Measurements from ENCODE around the gene ERAP2. TPM values are rescaled to one million over a fixed set of nuclear protein-coding genes. Genes with fewer than 3 reads are reported as not detected.

ERAP2 gene
- total RNA-seq: 11.3 TPM
- polyA plus RNA-seq: 51.5 TPM
- long read RNA-seq, donor 1: 0 reads
- long read RNA-seq, donor 2: 0 reads
- long read RNA-seq, donor 3, full-length matches to known transcripts: 4 of 45 reads
- long read RNA-seq, donor 3, partial matches to known transcripts: 41 of 45 reads
- long read RNA-seq, donor 3, other reads (novel, unspliced or antisense): 0 of 45 reads
- long read RNA-seq, donor 4, full-length matches to known transcripts: 1 of 21 reads
- long read RNA-seq, donor 4, partial matches to known transcripts: 20 of 21 reads
- long read RNA-seq, donor 4, other reads (novel, unspliced or antisense): 0 of 21 reads
- long read RNA-seq, donor 5: 0 reads
- long read RNA-seq, donor 6, full-length matches to known transcripts: 2 of 18 reads
- long read RNA-seq, donor 6, partial matches to known transcripts: 16 of 18 reads
- long read RNA-seq, donor 6, other reads (novel, unspliced or antisense): 0 of 18 reads
- long read RNA-seq, donor 7, full-length matches to known transcripts: 10 of 10 reads
- long read RNA-seq, donor 7, partial matches to known transcripts: 0 of 10 reads
- long read RNA-seq, donor 7, other reads (novel, unspliced or antisense): 0 of 10 reads
- long read RNA-seq, donor 8, full-length matches to known transcripts: 3 of 14 reads
- long read RNA-seq, donor 8, partial matches to known transcripts: 11 of 14 reads
- long read RNA-seq, donor 8, other reads (novel, unspliced or antisense): 0 of 14 reads
- long read RNA-seq, donor 9, partial matches to known transcripts: 0 of 1 reads
- long read RNA-seq, donor 9, other reads (novel, unspliced or antisense): 0 of 1 reads
- long read RNA-seq, donor 10, full-length matches to known transcripts: 2 of 2 reads
- long read RNA-seq, donor 10, partial matches to known transcripts: 0 of 2 reads
- long read RNA-seq, donor 10, other reads (novel, unspliced or antisense): 0 of 2 reads

DNA sequence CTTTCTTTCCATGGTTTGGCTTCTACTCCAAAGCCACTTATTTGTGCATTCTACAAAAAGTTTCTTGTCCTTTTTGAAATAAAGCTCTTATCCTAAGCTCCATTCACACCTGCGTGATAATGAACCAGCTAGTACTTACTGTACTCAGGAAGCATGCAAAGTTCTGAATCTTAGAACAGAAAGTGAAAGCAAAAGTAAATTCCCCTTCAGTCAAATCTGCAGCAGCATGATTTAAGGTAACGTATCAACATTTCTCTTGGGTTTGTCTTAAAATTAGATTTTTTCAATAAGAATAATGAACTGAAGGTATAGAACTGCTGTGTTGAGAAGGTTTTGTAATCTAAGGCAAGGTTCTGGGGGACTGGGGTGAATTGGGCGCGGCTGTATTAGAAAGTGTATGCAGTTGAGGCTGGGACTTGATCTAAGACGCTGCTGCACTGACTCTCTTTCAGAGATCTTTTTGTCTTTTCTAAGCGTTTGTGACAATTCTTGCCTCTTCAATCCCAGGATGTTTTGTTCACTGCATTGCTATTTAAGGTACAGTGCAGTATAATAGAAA, at the start of gene ERAP2:
Gene ERAP2, plus strand, starts transcription at position 209 of the 559 bp plus-strand sequence. CDS start 3,186 bp downstream, outside the sequence.
- H3K36me3 ChIP-seq (ENCODE audit: control insufficient read depth in 2 of 2, insufficient read depth in 2 of 2, low read length in 1 of 2): peaks cover 9 to 21% of the 10 kb centered on the region in 2 donors
- peak within 1 kb of the TSS; percentile 86 to 94 for H3K4me3 ChIP-seq (ENCODE audit: low read length in 2 of 2)
- peak within 1 kb of the TSS; percentile 96 to 97 for H3K27ac ChIP-seq (ENCODE audit: low read depth in 1 of 2, low read length in 1 of 2)
- under 1% methylated on average over 6 of the region's 6 CpGs for WGBS
- H3K9me3 ChIP-seq (ENCODE audit: control insufficient read depth in 2 of 2, insufficient read depth in 1 of 2, low read length in 1 of 2): no peaks in the 10 kb centered on the region
- peaks cover 19 to 30% of the 10 kb centered on the region in 2 donors for H3K4me1 ChIP-seq (ENCODE audit: control insufficient read depth in 2 of 2, insufficient read depth in 2 of 2, low read length in 2 of 2)
- peak; percentile 51 to 90 (median 71) for DNase-seq (ENCODE audit: low read depth in 6 of 9, low spot score in 9 of 9)
- H3K27me3 ChIP-seq (ENCODE audit: control insufficient read depth in 2 of 2, insufficient read depth in 1 of 2, low read length in 1 of 2): no peaks in the 10 kb centered on the region

DNA sequence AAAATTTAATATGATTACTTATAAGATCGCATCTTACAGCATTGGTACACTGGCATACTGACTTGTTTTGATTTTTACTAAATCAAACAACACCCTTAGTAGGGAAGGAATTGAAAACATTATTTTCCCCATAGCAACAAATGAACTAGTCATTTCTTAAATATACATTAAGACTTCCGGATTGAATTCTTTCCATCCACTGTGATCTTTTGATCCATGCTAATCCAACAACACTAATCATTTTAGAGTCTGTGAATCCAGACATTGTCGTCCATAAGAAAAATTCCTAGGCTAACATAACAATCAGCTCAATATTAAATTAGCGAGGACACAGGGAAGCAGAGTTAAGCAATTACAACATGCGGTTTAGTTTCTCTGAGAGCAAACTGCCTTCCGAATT, 47.0 kb upstream of the ERAP2 start:
- Histone ChIP-seq H3K27ac (ENCODE audit: low read depth in 1 of 2, low read length in 1 of 2) (no peak overlapping the region), H3K4me1 (ENCODE audit: control insufficient read depth in 2 of 2, insufficient read depth in 2 of 2, low read length in 2 of 2) (peaks cover 0 to 3% of the 10 kb centered on the region in 2 donors), H3K9me3 (ENCODE audit: control insufficient read depth in 2 of 2, insufficient read depth in 1 of 2, low read length in 1 of 2) (no peaks in the 10 kb centered on the region), H3K27me3 (ENCODE audit: control insufficient read depth in 2 of 2, insufficient read depth in 1 of 2, low read length in 1 of 2) (no peaks in the 10 kb centered on the region), H3K36me3 (ENCODE audit: control insufficient read depth in 2 of 2, insufficient read depth in 2 of 2, low read length in 1 of 2) (no peaks in the 10 kb centered on the region), H3K4me3 (ENCODE audit: low read length in 2 of 2) (no peak overlapping the region)
- no peak for DNase-seq (ENCODE audit: low read depth in 6 of 9, low spot score in 9 of 9)
- 99% methylated on average over 6 of the region's 6 CpGs for WGBS

- WGBS: 94% methylated on average over 3 of the region's 3 CpGs
- Histone ChIP-seq H3K4me1 (ENCODE audit: control insufficient read depth in 2 of 2, insufficient read depth in 2 of 2, low read length in 2 of 2) (peaks cover 4 to 8% of the 10 kb centered on the region in 2 donors), H3K27ac (ENCODE audit: low read depth in 1 of 2, low read length in 1 of 2) (no peak overlapping the region), H3K36me3 (ENCODE audit: control insufficient read depth in 2 of 2, insufficient read depth in 2 of 2, low read length in 1 of 2) (no peaks in the 10 kb centered on the region), H3K4me3 (ENCODE audit: low read length in 2 of 2) (no peak overlapping the region), H3K9me3 (ENCODE audit: control insufficient read depth in 2 of 2, insufficient read depth in 1 of 2, low read length in 1 of 2) (no peaks in the 10 kb centered on the region), H3K27me3 (ENCODE audit: control insufficient read depth in 2 of 2, insufficient read depth in 1 of 2, low read length in 1 of 2) (no peaks in the 10 kb centered on the region)
- no peak for DNase-seq (ENCODE audit: low read depth in 6 of 9, low spot score in 9 of 9)
These were observed 42.3 kb upstream of the ERAP2 start for GRCh38 chr5:96834016-96834415.

GRCh38 chr5:96835791-96836191, 40.5 kb upstream of the ERAP2 start:
- WGBS: 46% methylated on average over 2 of the region's 2 CpGs
- no peaks in the 10 kb centered on the region for H3K9me3 ChIP-seq (ENCODE audit: control insufficient read depth in 2 of 2, insufficient read depth in 1 of 2, low read length in 1 of 2)
- H3K4me3 ChIP-seq (ENCODE audit: low read length in 2 of 2): no peak overlapping the region
- H3K4me1 ChIP-seq (ENCODE audit: control insufficient read depth in 2 of 2, insufficient read depth in 2 of 2, low read length in 2 of 2): peaks cover 4 to 11% of the 10 kb centered on the region in 2 donors
- H3K27me3 ChIP-seq (ENCODE audit: control insufficient read depth in 2 of 2, insufficient read depth in 1 of 2, low read length in 1 of 2): no peaks in the 10 kb centered on the region
- no peaks in the 10 kb centered on the region for H3K36me3 ChIP-seq (ENCODE audit: control insufficient read depth in 2 of 2, insufficient read depth in 2 of 2, low read length in 1 of 2)
- H3K27ac ChIP-seq (ENCODE audit: low read depth in 1 of 2, low read length in 1 of 2): no peak overlapping the region
- peak in 1 of 9 donors; percentile 51 for DNase-seq (ENCODE audit: low read depth in 6 of 9, low spot score in 9 of 9)

DNA sequence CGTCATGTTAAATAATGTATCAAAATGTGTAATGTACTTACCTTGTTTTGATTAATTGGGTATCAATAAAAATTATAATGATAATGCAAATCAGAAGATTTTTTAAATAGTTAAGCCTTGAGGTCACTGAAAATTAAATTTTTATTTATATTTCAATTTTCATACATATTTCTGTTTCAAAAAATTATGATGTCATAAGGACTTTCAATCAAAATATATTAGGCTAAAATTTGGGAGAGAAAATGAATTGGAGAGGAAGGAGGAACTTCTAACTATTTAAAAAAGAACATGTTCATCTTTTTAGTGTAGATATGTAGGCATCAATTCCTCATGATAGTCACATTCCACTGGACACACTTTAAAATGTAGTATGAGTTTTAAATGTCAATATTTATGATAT, 39.5 kb upstream of the ERAP2 start:
- Histone ChIP-seq H3K4me3 (ENCODE audit: low read length in 2 of 2) (no peak overlapping the region), H3K27me3 (ENCODE audit: control insufficient read depth in 2 of 2, insufficient read depth in 1 of 2, low read length in 1 of 2) (no peaks in the 10 kb centered on the region), H3K36me3 (ENCODE audit: control insufficient read depth in 2 of 2, insufficient read depth in 2 of 2, low read length in 1 of 2) (no peaks in the 10 kb centered on the region), H3K27ac (ENCODE audit: low read depth in 1 of 2, low read length in 1 of 2) (no peak overlapping the region), H3K9me3 (ENCODE audit: control insufficient read depth in 2 of 2, insufficient read depth in 1 of 2, low read length in 1 of 2) (no peaks in the 10 kb centered on the region), H3K4me1 (ENCODE audit: control insufficient read depth in 2 of 2, insufficient read depth in 2 of 2, low read length in 2 of 2) (peaks cover 4 to 11% of the 10 kb centered on the region in 2 donors)
- 99% methylated on average over 1 of the region's 1 CpG for WGBS
- DNase-seq (ENCODE audit: low read depth in 6 of 9, low spot score in 9 of 9): no peak

- H3K9me3 ChIP-seq (ENCODE audit: control insufficient read depth in 2 of 2, insufficient read depth in 1 of 2, low read length in 1 of 2): no peaks in the 10 kb centered on the region
- 91% methylated on average over 14 of the region's 14 CpGs for WGBS
These were observed 39.0 kb upstream of the ERAP2 start for GRCh38 chr5:96837303-96837702.

GRCh38 chr5:96838201-96839070, 37.9 kb upstream of the ERAP2 start:
- no peaks in the 10 kb centered on the region for H3K27me3 ChIP-seq (ENCODE audit: control insufficient read depth in 2 of 2, insufficient read depth in 1 of 2, low read length in 1 of 2)
- H3K4me3 ChIP-seq (ENCODE audit: low read length in 2 of 2): no peak overlapping the region
- H3K27ac ChIP-seq (ENCODE audit: low read depth in 1 of 2, low read length in 1 of 2): no peak overlapping the region
- no peaks in the 10 kb centered on the region for H3K36me3 ChIP-seq (ENCODE audit: control insufficient read depth in 2 of 2, insufficient read depth in 2 of 2, low read length in 1 of 2)
- DNase-seq (ENCODE audit: low read depth in 6 of 9, low spot score in 9 of 9): no peak
- 94% methylated on average over 2 of the region's 2 CpGs for WGBS
- peaks cover 4 to 11% of the 10 kb centered on the region in 2 donors for H3K4me1 ChIP-seq (ENCODE audit: control insufficient read depth in 2 of 2, insufficient read depth in 2 of 2, low read length in 2 of 2)
- H3K9me3 ChIP-seq (ENCODE audit: control insufficient read depth in 2 of 2, insufficient read depth in 1 of 2, low read length in 1 of 2): no peaks in the 10 kb centered on the region

More at GRCh38 chr5:96837303-96837702, 39.0 kb upstream of the ERAP2 start:
- no peak for DNase-seq (ENCODE audit: low read depth in 6 of 9, low spot score in 9 of 9)
- Histone ChIP-seq H3K4me1 (ENCODE audit: control insufficient read depth in 2 of 2, insufficient read depth in 2 of 2, low read length in 2 of 2) (peaks cover 4 to 11% of the 10 kb centered on the region in 2 donors), H3K4me3 (ENCODE audit: low read length in 2 of 2) (no peak overlapping the region), H3K27me3 (ENCODE audit: control insufficient read depth in 2 of 2, insufficient read depth in 1 of 2, low read length in 1 of 2) (no peaks in the 10 kb centered on the region), H3K27ac (ENCODE audit: low read depth in 1 of 2, low read length in 1 of 2) (no peak overlapping the region), H3K36me3 (ENCODE audit: control insufficient read depth in 2 of 2, insufficient read depth in 2 of 2, low read length in 1 of 2) (no peaks in the 10 kb centered on the region)

DNA sequence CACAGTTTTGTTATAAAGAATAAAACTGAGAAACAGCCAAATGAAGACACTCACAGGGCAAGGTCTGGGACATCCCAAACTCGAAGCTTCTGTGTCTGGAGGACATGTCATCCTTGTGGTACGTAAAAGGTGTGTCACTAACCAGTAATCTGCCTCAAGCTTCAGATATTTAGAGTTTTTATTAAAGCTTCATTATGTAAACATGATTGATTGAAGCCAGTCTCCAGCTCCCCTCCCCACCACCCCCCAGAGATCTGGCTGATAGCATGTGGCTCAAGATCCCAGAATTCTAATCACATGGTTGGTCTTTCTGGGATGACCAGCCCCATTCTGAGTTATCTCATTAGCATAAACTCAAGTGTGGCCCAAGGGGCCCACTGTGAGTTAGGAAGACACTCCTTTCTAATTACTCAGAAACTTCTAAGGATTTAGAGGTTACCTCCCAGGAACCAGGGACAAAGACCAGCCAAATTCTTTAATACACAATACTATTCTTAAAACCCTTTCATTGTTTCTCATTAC, 37.2 kb upstream of the ERAP2 start:
- DNase-seq (ENCODE audit: low read depth in 6 of 9, low spot score in 9 of 9): no peak
- WGBS: 98% methylated on average over 2 of the region's 2 CpGs
- peaks cover 4 to 11% of the 10 kb centered on the region in 2 donors for H3K4me1 ChIP-seq (ENCODE audit: control insufficient read depth in 2 of 2, insufficient read depth in 2 of 2, low read length in 2 of 2)
- H3K27me3 ChIP-seq (ENCODE audit: control insufficient read depth in 2 of 2, insufficient read depth in 1 of 2, low read length in 1 of 2): no peaks in the 10 kb centered on the region
- no peak overlapping the region for H3K27ac ChIP-seq (ENCODE audit: low read depth in 1 of 2, low read length in 1 of 2)
- no peak overlapping the region for H3K4me3 ChIP-seq (ENCODE audit: low read length in 2 of 2)
- H3K9me3 ChIP-seq (ENCODE audit: control insufficient read depth in 2 of 2, insufficient read depth in 1 of 2, low read length in 1 of 2): no peaks in the 10 kb centered on the region
- H3K36me3 ChIP-seq (ENCODE audit: control insufficient read depth in 2 of 2, insufficient read depth in 2 of 2, low read length in 1 of 2): no peaks in the 10 kb centered on the region
